ENCODE measurements around the gene ARMH4.

The ARMH4 gene

DNA sequence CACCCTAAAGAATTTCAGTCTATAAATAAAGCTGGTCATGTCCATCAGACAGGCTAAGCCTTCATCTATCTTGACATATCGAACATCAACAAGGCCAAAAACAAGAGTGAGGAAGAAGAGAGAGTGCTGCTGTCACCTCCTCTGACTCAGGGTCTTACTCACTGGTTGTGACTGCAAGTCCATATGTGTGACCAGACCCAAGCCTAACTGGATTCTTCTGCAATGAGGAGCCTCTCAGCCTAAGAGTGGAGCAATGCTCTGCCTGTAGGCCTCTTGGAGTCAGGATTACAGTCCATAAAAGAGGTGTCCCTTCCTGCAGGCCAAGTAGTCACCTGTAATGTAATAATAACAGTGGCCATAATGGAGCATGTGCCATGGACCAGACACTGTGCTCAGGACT, 165.0 kb downstream of the ARMH4 start:
- TF ChIP-seq, protein P1, sequence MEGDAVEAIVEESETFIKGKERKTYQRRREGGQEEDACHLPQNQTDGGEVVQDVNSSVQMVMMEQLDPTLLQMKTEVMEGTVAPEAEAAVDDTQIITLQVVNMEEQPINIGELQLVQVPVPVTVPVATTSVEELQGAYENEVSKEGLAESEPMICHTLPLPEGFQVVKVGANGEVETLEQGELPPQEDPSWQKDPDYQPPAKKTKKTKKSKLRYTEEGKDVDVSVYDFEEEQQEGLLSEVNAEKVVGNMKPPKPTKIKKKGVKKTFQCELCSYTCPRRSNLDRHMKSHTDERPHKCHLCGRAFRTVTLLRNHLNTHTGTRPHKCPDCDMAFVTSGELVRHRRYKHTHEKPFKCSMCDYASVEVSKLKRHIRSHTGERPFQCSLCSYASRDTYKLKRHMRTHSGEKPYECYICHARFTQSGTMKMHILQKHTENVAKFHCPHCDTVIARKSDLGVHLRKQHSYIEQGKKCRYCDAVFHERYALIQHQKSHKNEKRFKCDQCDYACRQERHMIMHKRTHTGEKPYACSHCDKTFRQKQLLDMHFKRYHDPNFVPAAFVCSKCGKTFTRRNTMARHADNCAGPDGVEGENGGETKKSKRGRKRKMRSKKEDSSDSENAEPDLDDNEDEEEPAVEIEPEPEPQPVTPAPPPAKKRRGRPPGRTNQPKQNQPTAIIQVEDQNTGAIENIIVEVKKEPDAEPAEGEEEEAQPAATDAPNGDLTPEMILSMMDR (IDR thresholded peaks at IDR 0.05; ENCODE audit: control insufficient read depth, insufficient read depth, low read depth, low read length, missing control alignments): no peak
- no peak for DNase-seq (ENCODE audit: low read depth)
- H3K4me3 ChIP-seq (ENCODE audit: control insufficient read depth, low read depth, low read length): no peak overlapping the region

DNA sequence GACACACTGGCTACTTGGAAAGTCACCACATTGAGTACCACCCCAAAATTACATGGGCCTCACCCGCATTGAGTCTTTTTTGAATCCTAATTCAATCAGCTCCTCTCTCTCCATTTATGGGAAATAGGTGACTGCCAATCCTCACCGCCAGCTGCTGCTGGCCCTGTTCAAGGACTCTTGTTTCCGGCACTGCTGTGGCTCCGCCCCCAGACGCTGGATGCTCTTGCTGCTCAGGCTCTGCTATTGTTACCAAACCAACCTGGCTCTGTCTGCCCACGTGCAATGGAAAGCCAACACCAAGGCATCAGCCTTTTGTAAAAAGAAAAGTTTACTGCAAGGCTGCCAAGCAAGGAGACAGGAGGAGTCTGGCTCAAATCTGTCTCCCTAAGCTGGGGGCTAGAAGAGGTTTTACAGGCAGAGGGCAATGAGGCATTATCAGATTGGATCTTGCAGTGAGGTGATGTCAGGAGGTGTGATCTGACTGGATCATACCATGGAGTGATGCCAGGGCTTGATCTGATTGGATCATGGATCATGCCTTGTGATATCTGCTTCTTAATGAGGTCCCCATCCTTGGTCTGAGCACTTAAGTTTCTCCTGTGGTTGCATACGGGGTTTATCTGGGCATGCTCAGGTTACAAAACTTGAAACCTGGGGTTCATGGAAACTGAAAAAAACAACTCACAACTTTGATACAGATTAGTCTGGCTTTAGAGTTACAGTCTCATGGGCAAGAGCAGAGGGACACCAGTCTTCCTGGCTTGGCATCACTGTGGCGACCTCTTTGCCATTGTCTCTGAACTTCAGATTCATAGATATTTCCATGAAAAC, 169.0 kb downstream of the ARMH4 start:
- TF ChIP-seq, protein P1 (IDR thresholded peaks at IDR 0.05; ENCODE audit: control insufficient read depth, insufficient read depth, low read depth, low read length, missing control alignments): no peak
- H3K4me3 ChIP-seq (ENCODE audit: control insufficient read depth, low read depth, low read length): no peak overlapping the region
- no peak for DNase-seq (ENCODE audit: low read depth)

DNA sequence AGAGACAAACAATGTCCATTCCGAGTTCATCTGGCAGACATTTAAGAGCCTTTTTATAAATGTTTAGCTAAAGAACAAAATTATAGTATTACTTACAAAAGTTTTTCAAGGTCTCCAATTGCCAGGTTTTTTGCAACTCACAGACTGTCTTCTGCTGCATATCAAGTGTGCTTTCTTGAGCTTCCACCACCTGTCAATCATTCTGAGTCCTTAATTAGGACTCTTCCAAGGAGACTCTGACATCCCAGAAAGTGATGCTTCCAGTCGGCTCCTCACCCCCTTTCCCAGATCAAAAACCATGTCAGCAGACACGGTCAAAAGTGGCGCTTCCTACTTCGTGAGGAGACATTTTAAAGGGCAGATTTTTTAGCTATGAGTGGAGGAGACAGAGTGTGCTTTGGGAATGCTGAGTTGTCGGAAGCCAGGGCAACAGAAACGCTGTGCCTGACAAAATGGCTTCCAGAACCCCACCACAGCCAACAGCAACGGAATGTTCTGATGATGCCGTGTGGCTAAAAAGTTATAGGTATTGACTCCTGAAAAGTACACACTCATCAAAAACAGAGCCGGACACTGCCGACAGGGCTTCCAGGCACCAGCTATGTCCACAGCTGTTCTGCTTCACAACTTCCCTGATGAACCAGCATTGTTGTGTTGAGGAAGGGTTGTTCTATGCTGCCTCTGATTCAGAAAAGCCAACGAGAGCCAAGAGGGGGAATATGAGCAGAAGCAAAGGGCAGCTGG, 170.0 kb downstream of the ARMH4 start:
- H3K4me3 ChIP-seq (ENCODE audit: control insufficient read depth, low read depth, low read length): no peak overlapping the region; the same call in 1 of the 2 replicates
- no peak for DNase-seq (ENCODE audit: low read depth)
- TF ChIP-seq, protein P1 (IDR thresholded peaks at IDR 0.05; ENCODE audit: control insufficient read depth, insufficient read depth, low read depth, low read length, missing control alignments): no peak

DNA sequence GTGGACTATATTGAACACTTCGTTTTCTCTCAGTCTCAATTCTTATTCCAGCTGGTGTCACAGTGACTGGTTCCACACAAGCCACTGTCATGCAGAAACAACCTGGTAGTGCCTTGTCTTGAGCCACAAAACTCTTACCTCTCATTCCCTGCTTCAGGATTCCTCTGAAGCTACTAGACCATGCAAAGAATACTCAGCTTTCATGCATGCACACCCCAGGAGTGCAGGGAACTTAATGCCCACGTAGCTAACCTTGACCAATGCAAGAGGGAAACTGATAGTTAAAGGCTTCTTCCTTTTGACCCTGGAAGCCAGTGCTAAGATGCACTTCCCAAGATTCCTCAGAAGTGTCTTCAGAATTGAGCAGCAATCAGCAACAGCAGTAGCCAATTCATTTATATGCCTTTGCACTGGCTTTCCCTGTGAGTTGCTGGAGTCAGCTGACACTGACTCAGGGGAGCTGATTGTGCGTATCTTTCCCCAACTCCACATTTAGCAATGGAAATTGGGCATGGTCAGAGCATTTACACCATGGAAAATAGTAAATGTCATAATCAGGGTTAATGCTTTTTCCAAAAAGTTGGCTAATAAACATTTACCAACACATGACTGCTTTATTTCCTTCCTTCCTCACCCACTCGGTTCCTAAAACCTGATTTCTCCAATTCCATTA, 172.5 kb downstream of the ARMH4 start:
- TF ChIP-seq, protein P1 (IDR thresholded peaks at IDR 0.05; ENCODE audit: control insufficient read depth, insufficient read depth, low read depth, low read length, missing control alignments): no peak
- no peak overlapping the region for H3K4me3 ChIP-seq (ENCODE audit: control insufficient read depth, low read depth, low read length)
- no peak for DNase-seq (ENCODE audit: low read depth)

DNA sequence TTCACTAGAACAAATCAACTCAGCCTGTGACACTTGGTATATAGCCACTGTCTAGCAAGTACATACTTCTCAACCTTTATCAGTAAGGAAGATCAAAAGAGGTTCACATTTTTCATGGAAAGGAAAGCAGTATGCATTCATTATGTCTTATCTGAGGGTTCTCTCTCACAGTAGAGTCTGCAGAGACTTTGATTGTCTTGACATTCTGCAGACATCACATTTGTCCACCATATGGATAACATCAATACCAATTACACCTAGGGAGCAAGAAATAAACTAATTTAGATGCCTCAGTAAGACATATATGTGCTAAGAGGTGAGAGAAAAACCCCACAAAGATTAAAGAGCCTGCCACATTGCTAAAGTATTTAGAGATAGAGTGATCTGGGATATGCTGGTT, 175.3 kb downstream of the ARMH4 start:
- no peak overlapping the region for H3K4me3 ChIP-seq (ENCODE audit: control insufficient read depth, low read depth, low read length)
- DNase-seq (ENCODE audit: low read depth): no peak
- TF ChIP-seq, protein P1 (IDR thresholded peaks at IDR 0.05; ENCODE audit: control insufficient read depth, insufficient read depth, low read depth, low read length, missing control alignments): no peak

DNA sequence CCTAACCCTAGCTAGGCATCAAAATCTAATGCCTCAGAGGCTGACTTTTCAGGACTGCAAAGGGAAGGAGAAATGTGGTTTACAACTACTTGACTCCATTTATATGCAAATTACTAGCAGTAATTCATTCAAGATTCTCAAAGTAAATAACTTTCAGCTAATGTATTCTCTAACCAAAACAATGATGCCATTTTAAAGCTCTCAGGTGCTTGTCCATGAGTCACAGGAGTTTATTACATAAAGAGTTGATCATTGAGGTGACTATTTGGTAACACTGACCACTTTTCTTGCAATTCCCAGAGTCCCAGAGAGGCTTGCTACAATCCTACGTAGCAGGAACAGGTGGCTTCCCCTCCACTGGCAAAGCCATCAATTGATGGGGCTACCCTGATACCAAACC, 177.1 kb downstream of the ARMH4 start:
- TF ChIP-seq, protein P1 (IDR thresholded peaks at IDR 0.05; ENCODE audit: control insufficient read depth, insufficient read depth, low read depth, low read length, missing control alignments): no peak
- no peak overlapping the region for H3K4me3 ChIP-seq (ENCODE audit: control insufficient read depth, low read depth, low read length)
- DNase-seq (ENCODE audit: low read depth): no peak
